HG03196 (cell line): ENCODE measurements around the gene ANTXR1.

Experiments used
- ATAC-seq: cut with Tn5 transposase; IDR thresholded peaks from one replicate; pipeline ENCODE4 v1.9.1; 2021; ENCODE audit not compliant: unreplicated experiment

ANTXR1 gene

DNA sequence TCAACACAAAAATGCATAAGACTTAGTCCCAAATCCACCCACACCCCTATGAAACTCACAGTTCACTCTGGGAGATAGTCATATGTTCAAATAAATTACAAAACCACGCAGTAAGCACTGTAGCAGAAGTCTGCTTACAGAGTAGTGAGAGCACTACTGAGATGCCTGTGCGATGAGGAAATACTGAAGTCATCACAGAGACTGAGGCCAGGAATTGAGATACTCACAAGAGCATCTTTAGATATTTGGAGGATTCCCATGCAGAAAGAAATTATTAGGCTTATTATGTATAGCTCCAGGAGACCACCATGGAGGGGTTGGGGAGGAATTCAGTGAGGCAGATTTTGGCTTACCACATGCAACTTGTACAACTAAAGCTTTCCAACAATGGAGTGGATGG, 82.3 kb downstream of the ANTXR1 start:
- no peak for ATAC-seq

DNA sequence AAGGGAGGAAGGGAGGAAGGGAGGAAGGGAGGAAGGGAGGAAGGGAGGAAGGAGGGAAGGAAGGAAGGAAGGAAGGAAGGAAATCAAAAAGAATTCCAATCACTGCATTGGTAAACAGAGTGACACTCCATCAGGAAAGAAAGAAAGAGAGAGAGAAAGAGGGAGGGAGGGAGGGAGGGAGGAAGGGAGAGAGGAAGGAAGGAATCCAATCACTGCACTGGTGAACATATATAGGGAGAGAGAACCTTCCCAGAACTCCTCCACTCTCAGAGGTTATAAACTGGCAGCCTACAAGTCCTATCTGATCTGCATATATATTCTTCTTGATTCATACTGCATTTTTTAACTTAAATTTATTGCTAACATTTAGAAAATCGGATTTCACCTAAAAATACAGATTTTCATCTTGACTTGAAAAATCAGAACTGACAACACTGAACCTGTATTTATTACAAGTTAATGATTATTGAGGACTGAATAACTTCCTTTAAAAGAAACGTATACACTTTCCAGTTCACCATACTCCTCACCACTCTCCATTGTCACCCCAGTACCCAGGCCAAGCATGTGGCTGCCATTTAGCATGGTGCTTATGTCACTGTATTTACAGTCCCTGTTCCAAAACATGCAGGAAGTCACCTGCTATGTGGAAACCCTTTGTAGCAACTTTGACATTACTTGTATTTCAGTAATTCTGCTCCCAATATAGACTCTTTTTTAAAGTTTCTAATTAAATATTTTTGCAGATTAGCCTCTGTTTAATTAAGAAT, 83.5 kb downstream of the ANTXR1 start:
- no peak for ATAC-seq

DNA sequence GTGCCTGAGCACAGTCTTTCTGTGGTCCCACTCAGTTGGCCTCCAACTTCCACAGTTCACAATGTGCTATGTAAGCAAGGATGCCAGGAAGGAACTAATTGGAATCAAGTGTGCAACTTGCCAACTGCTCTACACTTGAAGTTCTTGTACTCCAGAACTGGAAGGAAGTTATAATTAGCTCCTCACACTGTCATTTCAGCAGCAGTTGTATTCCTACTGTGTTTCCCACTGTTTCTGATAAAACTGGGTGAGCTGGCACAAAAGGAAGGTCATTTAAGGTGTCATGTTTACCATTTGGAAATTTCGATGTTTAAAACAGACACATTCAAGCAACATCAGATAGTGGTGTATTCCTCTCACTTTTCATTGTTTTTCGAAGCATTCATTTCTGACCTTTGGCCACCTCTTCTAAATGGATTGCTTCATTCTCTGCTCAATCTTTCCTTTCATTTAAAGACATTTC, 84.2 kb downstream of the ANTXR1 start:
- no peak for ATAC-seq

DNA sequence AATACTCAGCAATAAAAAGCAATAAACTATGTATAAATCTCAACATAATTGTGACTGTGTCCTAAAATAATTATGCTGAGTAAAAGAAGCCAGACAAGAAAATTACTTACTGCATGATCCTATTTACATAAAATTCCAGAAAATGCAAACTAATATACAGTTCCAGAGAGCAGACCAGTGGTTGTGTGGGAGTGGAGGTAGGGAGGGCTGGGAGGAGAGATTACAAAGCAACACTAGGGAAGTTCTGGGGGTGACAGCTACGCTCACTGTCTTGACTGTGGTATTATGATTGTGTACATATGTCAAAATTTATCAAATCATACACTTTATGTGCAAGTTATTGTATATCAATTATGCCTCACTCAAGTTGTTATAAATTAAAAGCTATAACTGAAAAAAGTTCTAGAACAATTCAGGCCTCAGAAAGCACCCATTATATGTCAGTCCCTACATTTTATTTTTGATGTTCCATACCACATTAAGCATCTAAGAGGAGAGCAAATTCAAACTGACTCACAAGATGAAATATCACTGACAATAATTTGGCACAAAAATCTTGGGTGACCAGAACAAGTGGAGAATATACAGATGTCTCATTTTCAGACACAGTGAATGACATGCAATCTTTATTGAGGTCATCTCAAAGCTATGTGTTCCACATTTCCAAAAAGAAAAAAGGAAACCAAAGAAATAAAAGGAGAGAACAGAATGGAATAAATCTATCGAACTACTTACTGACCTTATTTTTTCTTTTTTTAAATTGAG, 85.1 kb downstream of the ANTXR1 start:
- no peak for ATAC-seq

DNA sequence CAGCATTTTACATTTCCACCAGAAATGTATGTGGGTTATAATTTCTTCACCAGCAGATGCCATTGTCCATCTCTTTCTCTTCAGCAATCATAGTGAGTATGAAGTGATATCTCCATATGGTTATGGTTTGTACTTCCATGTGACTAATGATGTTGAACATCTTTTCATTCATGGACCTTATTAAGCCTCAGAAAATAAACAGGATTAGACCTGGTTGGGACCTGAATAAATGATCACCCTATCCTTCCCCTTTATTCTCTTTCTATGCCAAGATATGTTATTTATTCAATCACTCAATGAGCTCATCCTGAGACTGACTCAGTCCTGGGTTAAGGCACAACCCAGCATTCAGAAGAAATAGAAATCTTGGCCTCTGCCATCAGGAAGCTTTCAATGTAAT, 86.6 kb downstream of the ANTXR1 start:
- ATAC-seq = no peak

DNA sequence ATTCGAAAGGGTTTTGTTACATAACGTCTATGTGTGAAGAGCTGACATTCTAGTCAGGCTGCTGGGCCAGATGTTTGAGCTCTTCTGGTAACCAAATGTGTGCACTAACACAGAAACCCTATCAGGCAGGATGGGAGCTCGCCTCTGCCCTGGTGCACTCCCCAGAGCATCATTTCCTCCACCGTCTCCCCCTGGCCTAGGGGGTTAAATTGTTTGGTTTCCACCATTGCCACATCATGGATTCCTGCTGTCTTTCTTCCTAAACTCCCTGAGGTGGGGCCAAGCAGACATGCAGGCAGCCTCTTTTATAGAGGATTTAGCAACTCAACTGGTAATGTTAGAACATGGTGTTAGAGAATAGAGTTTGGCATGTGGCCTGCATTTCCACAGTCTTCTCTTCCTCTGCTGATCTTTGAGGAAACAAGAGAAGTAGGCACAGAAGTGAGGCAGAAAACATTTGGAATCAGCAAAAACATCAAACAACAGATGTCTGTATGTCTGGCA, 87.3 kb downstream of the ANTXR1 start:
- ATAC-seq = no peak

DNA sequence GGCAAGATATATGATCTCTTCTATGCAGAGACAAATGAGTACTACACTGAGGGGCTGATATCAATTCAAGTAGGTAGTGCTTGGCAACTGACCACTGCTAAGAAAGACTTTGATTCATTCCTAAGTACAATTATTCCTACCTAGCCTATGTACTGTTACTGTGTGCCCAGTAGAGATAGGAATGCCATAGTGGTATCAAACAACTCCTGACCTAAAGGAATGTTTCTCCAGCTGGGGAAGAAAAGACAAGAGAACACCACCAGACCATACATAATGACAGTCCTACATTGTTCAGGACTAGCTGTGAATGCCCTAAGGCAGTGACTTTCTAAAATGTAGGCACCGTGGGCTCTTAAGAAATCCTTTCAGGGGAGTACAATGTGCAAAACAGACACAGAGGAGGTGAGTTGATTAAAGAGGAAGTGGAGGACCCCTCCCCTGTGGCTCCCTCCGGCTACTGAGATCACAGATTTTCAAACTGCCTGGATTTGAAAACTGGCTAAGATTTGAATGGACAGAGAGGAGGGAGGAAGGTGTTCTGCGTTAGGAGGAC, 89.1 kb downstream of the ANTXR1 start:
- ATAC-seq = no peak

DNA sequence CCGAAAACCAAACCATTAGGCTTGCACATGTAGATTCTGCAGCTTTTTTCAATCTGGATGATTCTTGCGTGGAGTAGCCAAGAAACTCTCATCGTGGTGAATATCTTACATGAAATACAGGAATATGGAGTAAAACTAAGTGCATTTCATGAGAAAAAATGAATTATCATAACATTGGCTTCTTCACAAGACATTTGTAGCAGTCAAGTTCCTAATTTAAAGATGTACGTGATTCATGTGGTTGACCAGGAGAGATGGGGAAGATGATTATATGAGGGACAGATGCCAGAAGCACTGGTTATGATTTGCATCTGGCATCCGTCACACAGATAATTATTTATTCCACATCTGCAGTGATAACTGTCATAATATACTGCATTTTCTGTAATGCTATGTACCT, 90.4 kb downstream of the ANTXR1 start:
- no peak for ATAC-seq

DNA sequence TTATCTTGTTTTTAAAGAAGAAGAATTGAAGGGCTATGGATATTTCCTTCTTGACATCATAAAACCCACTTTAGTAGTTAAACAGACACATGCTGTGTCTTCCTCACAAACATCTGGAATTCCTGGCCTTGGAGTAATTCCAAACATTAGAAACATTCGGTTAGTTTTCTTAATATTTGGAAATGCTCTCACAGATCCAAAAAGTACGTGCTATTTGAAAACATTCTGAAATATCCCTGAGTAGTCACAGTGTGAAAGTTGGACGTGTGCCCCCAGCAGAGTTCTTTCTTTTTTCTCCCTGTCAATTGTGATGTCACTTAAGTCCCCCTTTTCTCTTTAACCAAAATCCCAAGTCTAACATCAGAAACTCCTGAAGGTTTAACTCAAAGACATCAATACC, 91.3 kb downstream of the ANTXR1 start:
- ATAC-seq = no peak

DNA sequence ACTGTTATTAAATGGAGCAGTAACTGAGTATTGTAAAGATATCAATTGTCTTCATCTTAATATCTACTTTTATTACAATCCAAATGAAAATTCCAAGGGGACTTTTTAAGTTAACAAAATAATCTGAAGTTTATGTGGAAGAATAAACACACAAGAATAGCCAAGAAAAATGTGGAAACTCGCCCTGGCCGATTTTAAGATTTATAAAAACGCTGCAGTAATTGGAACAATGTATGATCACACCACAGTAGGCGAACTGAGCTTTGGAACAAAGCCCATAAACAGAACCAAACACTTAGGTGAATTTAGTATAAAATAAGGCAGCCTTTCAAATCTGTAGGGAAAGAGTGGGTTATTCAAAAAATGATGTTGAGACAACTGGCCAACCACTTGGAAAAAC, 96.3 kb downstream of the ANTXR1 start:
- ATAC-seq = no peak

DNA sequence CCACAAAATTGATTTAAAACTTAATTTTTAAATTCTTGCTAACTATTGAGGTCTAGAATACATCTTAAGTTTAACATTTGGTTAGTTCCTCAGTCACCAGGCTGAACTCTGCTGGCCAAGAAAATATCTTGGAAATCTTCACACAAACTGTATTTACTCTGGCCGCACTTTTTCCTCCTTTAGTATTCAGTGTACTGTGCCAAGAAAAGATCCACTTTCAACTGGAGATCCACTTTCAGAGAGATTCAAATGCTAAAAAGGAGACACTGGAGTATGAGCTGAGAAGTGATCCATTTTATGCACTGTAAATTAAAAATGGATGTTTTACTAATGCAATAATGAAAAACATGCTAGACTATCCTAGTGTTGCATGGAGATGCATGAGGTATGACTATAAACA, 98.1 kb downstream of the ANTXR1 start:
- ATAC-seq = no peak

DNA sequence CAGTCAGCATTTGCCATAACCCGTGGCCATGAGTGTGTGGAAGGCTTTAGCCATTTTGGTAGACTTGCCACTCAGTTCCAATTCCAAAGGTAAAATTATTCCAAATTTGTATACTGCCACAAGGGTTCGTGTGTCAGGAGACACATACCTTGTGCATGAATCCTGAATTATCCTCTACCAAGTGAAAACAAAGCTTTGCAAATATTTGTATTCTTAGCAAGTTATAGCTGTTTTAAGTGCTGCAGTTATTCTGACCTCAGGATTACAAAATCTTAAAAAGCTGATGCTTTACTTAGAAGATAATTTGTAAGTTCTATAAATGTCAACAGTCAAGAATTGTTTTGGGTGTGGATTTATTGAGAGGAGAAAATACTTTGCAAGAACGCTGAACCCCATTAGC, 100.6 kb downstream of the ANTXR1 start:
- ATAC-seq = no peak

DNA sequence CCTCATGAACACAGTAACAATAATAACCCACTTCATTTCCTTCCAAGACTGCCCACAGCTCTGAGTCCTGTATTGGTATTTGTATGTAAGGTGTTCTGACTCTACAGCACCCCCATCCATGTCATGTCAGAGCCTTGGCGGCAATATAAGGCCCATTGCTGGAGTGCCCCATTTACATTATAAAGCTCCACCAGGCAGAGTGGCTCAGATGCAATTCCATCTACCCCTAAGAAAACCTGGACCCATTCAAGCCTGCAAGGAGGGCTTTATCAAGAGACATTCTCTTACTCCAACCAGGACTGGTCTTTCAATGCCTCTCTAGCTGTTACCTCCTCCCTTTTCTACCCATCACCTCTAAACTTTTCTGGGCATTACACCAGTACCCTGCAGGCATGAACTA, 101.6 kb downstream of the ANTXR1 start:
- ATAC-seq = no peak

DNA sequence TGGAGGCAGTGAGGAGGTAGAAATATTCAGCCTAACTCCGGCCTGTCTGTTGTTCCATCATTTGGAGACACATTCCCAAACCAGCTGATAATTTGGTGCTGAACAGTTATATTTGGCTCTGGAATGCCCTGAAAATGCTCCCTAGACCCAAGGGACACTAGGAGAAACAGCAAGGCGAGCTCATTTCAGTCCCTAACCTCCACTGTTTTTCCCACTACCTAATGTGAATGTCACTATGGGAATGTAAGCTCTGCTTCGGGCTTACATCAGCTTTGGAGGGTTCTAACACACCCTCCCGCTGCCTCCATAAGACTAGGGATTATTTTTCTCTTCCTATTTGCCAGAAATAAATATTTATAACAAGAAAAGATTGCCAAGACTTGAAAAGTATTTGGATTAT, 103.5 kb downstream of the ANTXR1 start:
- ATAC-seq = no peak

DNA sequence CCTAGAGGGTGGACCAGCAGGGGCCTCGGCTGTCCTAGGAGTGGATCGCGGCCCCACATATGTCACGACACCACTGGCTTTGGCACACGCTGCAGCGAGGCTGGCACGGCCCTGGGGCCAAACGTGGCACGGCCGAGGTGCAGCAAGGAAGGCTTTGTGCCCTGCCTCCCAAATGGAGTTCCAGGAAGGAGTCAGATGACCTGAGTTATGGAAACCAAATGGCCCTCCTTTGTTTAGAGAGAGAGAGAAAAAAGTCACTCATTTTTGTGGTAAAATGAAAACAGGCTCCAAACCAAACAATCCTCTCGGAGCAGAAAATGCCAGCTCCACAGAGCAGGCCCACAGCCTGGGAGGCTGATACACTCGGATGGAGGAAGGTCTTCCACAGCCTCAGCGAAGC, 105.6 kb downstream of the ANTXR1 start:
- no peak for ATAC-seq

DNA sequence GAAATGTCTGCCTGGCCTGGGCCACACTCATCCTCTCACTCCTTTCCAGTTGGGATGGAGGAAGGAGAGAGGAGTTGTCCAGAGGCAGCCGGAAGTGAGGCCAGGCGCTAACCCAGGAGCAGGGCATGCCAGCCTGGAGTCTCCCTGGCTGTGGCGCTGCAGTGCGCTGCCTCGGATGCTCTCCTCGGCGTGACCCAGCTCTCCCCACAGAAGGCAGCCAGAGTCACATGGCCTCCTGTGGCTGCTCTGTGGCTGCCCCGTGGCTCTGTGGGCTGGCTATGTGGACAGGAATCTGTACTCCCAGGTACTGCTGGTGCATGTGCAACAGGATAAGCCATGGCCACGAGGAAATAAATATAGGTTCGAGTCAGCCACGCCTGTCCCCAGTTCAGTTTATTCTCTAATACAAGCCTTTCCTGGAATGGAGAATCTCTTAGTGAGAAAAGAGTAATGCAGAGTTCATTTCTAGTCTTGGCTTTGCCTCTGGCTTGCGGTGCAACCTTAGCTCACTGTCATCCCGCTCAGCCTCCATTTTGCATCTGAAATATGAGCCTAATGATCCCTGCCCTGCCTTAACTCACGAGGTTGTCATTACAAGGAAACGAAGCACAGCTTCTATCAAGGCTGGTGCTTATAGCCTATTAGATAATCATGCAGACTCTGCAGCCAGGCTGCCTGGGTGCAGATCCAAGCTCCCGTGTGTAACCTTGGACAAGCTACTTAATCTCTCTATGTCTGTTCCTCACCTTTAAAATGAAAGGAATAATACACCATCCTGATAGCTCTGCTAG, 106.3 kb downstream of the ANTXR1 start:
- no peak for ATAC-seq

DNA sequence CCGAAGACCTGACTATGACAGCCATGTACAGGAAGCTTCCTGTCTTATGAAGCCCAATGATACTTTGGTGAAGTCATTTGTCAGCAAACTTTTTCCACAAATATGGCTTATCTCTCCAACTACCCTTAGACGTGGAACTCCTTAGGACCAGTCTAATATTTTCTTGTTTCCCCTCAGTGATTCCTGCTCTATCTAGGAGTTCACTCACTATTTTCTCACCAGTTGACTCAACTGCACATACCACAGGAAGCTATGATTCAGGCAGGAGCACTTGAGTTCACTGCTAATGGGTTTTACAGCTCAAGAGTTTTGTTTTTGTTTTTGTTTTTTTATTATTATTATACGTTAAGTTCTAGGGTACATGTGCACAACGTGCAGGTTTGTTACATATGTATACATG, 109.3 kb downstream of the ANTXR1 start:
- no peak for ATAC-seq

DNA sequence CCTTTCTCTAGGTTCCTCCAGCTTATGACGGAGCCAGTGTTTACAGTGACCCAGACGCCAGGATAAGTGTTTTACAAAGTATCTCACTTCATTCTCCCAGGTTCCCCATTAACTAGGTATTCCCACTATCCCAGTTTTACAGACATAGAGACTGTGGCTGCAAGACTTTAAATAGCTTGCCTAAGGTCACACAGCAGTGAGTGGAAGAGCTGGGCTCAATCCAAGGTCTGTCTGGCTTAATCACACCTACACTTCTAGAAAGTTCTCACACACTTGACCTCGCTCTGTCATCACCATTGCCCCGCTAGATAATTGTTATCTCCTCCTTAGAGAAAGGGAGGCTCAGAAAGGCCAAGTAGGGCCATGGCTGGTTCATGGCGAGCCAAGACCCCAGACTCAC, 110.2 kb downstream of the ANTXR1 start:
- no peak for ATAC-seq

DNA sequence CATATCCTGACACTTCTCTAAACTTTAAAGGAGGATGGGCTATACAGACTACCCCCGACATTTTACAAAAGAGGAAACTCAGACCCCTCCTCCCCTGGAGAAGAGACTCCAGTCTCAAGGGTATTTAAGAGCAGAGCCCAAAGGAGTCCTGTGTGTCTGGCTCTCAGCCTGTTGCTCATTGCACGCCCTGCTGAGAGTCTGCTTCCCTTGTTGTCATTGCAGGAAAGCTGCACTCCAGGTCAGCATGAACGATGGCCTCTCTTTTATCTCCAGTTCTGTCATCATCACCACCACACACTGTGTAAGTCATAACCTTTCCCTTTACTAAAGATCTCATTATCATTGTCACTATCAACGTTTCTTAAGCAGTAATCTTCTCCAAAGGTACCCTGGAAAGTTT, 111.4 kb downstream of the ANTXR1 start:
- ATAC-seq = no peak

DNA sequence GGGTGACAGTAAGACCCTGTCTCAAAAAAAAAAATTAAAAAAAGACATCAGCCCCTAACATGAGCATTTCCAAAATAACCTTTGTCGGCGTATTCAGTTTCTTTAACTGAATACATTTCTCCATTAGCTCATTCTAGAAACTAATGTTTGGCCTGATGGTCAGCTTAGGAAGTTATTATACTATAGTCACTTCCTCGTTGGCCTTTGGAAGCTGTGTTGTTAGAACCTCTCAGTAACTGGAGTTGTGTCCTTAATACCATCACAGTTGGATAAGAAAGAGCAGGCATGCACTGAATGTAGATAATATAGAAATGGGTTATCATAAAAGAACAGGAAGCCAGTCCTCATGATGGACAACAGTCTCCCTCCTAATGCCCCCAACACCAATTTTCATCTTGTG, 112.8 kb downstream of the ANTXR1 start:
- no peak for ATAC-seq

DNA sequence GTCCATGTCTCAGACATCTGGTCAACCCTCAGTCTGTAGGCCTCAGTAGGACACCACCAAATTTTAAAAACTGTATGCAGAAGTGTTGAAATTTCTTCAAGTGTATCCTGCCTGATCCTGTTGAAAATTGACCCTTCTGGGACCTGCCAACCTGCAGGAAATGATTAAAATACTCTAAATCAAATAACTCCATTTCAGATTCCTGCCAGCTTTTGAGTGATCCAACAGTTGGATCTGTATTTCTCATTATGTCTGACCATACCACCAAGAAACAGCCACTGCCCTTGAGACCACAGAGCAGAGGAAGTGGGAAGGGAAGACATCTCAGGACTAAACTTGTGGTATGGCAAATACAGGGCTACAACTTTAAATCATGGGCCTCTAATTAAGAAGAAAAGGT, 113.4 kb downstream of the ANTXR1 start:
- ATAC-seq = no peak
